GM18861 (cell line): ENCODE data around the gene OR2T3.
"Not testable (repeated sequence)": the region's sequence is repeated elsewhere in the genome, so short reads cannot be mapped to it uniquely, and the experiment has no call there.

Experiments used
- ATAC-seq: cut with Tn5 transposase; IDR thresholded peaks from one replicate; pipeline ENCODE4 v1.9.1; 2021; ENCODE audit not compliant: unreplicated experiment

Gene OR2T3

DNA sequence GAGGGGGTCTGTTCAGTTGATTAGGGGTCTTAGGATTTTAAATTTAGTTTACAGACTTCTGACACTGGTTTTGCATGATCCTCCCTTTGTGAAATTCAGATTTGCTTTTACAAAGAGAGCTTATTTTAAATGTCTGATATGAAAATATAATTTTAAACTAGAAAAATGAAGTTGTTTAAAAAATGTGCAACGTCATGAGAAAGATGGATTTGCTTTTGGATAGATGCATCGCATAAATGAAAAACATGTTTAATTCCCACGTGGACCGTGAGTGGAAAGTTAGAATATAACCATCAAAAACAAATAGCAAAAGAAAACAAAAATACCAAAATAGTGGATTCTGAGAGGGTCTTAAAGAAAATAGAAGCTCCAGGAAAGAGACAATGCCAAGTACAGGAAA is 2.0 kb upstream of the OR2T3 start:
- no peak for ATAC-seq

- ATAC-seq: not testable (repeated sequence)
These were observed 1.0 kb upstream of the OR2T3 start for GRCh38 chr1:248472111-248472510.

- not testable (repeated sequence) for ATAC-seq
These were observed 2.5 kb downstream of the OR2T3 start for GRCh38 chr1:248475660-248476059.

DNA sequence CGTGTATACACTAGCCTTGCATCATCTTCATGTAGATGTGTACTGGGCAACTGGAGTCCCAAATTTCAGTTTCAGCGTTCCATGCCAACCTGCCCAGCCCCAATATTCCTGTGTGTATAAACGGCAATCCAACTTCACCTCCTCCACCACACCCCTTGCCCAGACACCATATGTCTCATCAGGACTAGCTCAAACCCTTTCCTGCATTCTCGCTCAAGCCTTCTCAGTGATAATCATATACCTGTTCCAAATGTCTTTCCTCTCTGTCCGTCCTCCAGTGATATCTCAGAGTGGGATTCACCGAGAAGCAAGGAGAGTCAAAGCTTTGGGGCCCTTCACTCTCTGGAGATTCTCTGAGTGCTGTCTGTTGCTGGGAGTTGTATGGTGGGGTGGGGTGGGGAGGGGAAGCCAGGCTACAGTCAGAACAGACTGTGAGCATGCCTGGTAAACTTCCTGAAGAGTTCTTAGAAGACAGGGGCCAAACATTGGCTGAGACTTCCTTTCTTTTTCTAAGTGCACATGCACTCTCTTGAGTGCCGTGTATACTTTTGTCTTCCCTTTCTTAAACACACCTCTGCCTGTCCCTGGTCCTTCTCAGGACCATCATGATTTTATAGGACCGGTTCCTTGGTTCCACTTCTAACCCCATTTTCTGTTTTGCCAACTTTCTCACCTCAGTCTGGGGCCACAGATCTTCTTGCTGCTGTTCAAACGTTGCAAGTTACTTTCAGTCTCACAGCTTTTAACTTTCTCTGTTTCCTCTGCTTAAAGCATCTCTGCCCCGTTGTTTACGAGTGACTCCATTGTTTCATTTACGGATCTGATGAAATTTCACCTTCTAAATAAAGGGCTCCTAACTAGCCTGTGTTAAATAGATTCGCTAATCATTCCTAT is 8.8 kb downstream of the OR2T3 start:
- ATAC-seq: peak; percentile 78

- not testable (repeated sequence) for ATAC-seq
These were observed 15.1 kb downstream of the OR2T3 start, which contains the start of gene OR2T5 for GRCh38 chr1:248488289-248488688. OR2T5 (plus strand) TSS chr1:248488589; CDS start chr1:248488589, 0 bp downstream.

GRCh38 chr1:248496661-248497060 is 23.5 kb downstream of the OR2T3 start:
- not testable (repeated sequence) for ATAC-seq

DNA sequence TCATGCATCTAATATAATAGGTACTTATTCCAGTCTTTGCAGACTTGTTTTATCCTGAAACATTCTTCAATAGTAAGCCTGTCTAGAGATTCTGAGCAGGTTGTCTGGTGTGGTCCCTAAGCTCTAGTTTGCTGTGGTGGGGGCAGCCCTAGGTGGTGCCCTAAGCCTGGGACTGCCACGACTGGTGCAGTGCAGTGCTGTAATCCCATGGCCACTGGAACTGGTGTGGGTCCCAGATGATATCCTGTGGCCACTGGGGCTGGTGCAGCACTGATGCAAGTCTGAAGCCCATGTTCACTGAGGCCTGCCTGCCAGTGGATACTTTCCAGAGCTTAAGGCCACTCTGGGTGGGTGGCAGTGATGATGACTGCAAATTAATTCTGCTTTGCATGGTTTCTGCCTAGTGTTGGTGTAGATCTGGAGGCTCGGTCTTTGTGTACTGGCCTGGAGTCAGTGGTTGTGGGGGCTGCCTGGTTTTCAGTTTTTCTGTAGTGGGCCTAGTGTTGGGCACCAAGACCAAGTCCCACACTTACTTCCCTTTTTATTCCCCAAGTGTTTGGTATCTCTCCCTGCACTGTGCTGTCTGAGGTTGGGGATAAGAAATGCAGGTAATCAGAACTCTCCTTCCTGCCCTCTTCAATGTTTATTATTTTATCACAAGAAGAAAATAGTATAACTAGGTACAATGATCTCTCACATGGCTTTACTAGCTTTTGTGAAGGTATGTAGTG is 27.3 kb downstream of the OR2T3 start:
- ATAC-seq: not testable (repeated sequence)

GRCh38 chr1:248507773-248508172 is 34.6 kb downstream of the OR2T3 start, which contains the start of gene OR2G6:
OR2G6 (plus strand) TSS chr1:248508073; CDS start chr1:248521647, 13,574 bp downstream.
- not testable (repeated sequence) for ATAC-seq

DNA sequence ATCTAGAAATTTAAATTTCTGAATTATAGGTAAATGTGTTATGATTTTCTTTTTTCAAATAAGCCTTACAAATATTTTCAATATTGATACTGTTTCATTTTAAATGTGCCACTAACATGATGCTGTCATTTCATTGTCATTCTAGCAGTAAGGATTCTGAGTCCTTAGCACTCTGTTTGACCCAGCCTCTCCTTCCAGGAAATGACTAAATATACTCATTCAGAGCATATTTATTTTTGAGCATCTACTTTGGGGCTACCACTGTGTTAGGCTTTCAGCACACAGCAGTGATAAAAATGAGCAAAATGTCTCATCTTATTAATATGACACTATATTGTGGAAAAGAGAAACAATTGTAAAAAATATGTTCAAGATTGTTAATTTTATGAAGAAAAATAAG is 37.1 kb downstream of the OR2T3 start:
- not testable (repeated sequence) for ATAC-seq

GRCh38 chr1:248521856-248522255 is 48.7 kb downstream of the OR2T3 start:
- no peak for ATAC-seq
